Memory B cell (primary cell): ENCODE data around the gene PPTC7.
"Not testable (repeated sequence)": the region's sequence is repeated elsewhere in the genome, so short reads cannot be mapped to it uniquely, and the experiment has no call there.

ENCODE experiments used
- ATAC-seq: fragments of 150-1000 bp; cut with Tn5 transposase; 2 replicates; pipeline ENCODE4 v1.10.0; 2021; ENCODE audit warnings: low read depth, mild to moderate bottlenecking, moderate library complexity
- DNase-seq, 2 donors: peaks; one replicate each; pipeline ENCODE4 v3.0.0; 2022; ENCODE audit warnings: low spot score in 2 of 2
- H3K27ac Mint-ChIP-seq: one replicate; pipeline ENCODE4 v1.8.0; 2022; ENCODE audit warnings: mild to moderate bottlenecking, moderate library complexity, mixed read lengths
- H3K27me3 Mint-ChIP-seq: one replicate; pipeline ENCODE4 v1.8.0; 2022; ENCODE audit warnings: mixed read lengths
- H3K36me3 Mint-ChIP-seq: one replicate; pipeline ENCODE4 v1.8.0; 2022; ENCODE audit warnings: mild to moderate bottlenecking, mixed read lengths
- H3K4me1 Mint-ChIP-seq: one replicate; pipeline ENCODE4 v1.8.0; 2022; ENCODE audit warnings: mixed read lengths
- H3K4me3 Mint-ChIP-seq: one replicate; pipeline ENCODE4 v1.8.0; 2022; ENCODE audit warnings: mild to moderate bottlenecking, moderate library complexity, mixed read lengths
- H3K9me3 Mint-ChIP-seq: one replicate; pipeline ENCODE4 v1.8.0; 2022; ENCODE audit warnings: mixed read lengths

PPTC7 gene

GRCh38 chr12:110520876-110521712 lies 62.0 kb downstream of the PPTC7 start:
- H3K4me1 Mint-ChIP-seq, H3K9me3 Mint-ChIP-seq, H3K27ac Mint-ChIP-seq, H3K27me3 Mint-ChIP-seq, ATAC-seq, DNase-seq, H3K36me3 Mint-ChIP-seq, H3K4me3 Mint-ChIP-seq: not testable (repeated sequence)

DNA sequence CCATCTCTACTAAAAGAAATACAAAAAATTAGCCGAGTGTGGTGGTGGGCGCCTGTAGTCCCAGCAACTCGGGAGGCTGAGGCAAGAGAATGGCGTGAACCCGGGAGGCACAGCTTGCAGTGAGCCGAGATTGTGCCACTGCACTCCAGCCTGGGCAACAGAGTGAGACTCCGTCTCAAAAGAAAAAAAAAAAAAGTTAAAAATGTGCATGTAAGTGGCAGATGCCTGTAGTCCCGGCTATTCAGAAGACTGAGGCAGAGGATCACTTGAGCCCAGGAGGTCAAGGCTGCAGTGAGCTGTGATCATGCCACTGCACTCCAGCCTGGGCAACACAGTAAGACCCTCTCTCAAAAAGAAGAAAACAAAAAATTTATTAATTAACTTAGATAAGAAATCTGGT lies 65.1 kb downstream of the PPTC7 start:
- H3K27me3 Mint-ChIP-seq, H3K27ac Mint-ChIP-seq, H3K4me1 Mint-ChIP-seq, ATAC-seq, H3K4me3 Mint-ChIP-seq, H3K9me3 Mint-ChIP-seq, H3K36me3 Mint-ChIP-seq, DNase-seq: not testable (repeated sequence)

- DNase-seq (no peak), ATAC-seq (no peak)
- no peak overlapping the region for H3K4me3 Mint-ChIP-seq
- no peaks in the 10 kb centered on the region for H3K9me3 Mint-ChIP-seq
- H3K27ac Mint-ChIP-seq = no peak overlapping the region
- no peaks in the 10 kb centered on the region for H3K27me3 Mint-ChIP-seq
- H3K36me3 Mint-ChIP-seq = no peaks in the 10 kb centered on the region
- H3K4me1 Mint-ChIP-seq = no peaks in the 10 kb centered on the region
Observed at GRCh38 chr12:110516995-110517394, 66.1 kb downstream of the PPTC7 start.

DNA sequence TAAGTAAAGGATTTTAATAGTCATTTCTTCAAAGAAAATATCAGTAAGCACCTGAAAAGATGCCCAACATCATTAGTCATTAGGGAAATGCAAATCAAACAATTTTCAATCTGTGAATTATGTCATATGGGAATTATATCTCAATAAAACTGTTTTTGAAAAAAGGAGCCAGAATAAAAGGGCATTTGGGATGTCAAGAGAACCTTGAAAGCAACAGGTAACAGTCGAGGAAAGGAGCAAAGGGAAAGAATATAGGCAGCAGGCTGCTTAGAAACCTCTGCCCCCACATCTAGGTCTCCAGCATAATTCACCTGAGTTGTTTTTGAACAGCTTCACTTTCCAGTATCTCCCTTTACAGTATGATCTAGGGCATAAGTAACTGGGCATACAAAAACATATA lies 68.8 kb downstream of the PPTC7 start:
- no peaks in the 10 kb centered on the region for H3K27me3 Mint-ChIP-seq
- H3K36me3 Mint-ChIP-seq = no peaks in the 10 kb centered on the region
- H3K4me1 Mint-ChIP-seq = no peaks in the 10 kb centered on the region
- no peak overlapping the region for H3K4me3 Mint-ChIP-seq
- ATAC-seq (no peak), DNase-seq (no peak)
- H3K9me3 Mint-ChIP-seq = no peaks in the 10 kb centered on the region
- no peak overlapping the region for H3K27ac Mint-ChIP-seq

- H3K27ac Mint-ChIP-seq = no peak overlapping the region
- DNase-seq (no peak), ATAC-seq (no peak)
- H3K4me1 Mint-ChIP-seq = no peaks in the 10 kb centered on the region
- no peaks in the 10 kb centered on the region for H3K36me3 Mint-ChIP-seq
- no peak overlapping the region for H3K4me3 Mint-ChIP-seq
- H3K9me3 Mint-ChIP-seq = no peaks in the 10 kb centered on the region
- no peaks in the 10 kb centered on the region for H3K27me3 Mint-ChIP-seq
Observed at GRCh38 chr12:110513842-110514241, 69.3 kb downstream of the PPTC7 start.

DNA sequence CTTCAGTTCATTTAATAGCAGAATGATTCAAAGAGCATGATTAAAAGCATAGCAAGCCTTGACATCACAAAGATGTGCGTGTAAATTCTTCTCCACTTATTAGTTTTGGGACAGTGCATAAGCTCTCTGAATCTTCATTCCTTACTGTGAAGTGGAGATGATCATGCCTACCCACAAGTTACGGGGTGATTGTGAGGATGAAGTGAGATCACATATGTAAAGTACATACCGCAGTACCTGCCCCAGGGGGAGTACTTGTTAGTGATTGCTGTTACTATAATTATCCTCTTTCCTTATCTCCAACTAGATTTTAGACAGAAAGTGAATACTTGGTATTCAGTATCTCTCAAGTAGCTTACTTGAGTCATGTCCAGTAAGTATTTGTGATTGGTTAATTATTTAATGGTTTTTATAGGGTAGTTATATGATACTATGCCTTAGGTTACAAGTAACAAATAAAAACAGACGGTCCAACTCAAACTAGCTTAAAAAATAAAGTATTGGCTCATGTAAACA lies 75.0 kb downstream of the PPTC7 start:
- Mint-ChIP-seq H3K4me3 (no peak overlapping the region), H3K36me3 (no peaks in the 10 kb centered on the region), H3K27ac (no peak overlapping the region), H3K9me3 (no peaks in the 10 kb centered on the region), H3K27me3 (no peaks in the 10 kb centered on the region), H3K4me1 (no peaks in the 10 kb centered on the region)
- DNase-seq (no peak), ATAC-seq (no peak)

DNA sequence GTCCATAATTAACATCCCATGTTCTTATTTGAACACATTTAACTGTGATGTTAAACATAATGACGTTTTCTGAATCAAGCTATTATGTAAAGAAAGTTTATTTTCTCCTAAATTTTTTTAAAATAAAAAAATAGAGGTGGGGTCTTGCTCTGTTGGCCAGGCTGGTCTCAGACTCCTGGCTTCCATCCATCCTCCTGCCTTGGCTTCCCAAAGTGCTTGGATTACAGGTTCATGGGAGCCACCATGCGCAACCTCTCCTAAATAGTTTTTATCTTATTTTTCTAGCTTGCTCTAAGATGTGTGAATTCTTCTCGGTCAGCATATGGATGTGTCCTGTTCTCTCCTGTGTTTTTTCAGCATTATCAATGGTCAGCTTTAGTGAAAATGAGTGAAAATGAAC lies 77.8 kb downstream of the PPTC7 start:
- Mint-ChIP-seq H3K27me3 (no peaks in the 10 kb centered on the region), H3K4me3 (no peak overlapping the region), H3K36me3 (no peaks in the 10 kb centered on the region), H3K27ac (no peak overlapping the region), H3K9me3 (no peaks in the 10 kb centered on the region), H3K4me1 (peaks cover 6% of the 10 kb centered on the region)
- DNase-seq = no peak
- no peak for ATAC-seq

GRCh38 chr12:110503432-110503831 lies 79.7 kb downstream of the PPTC7 start:
- Mint-ChIP-seq H3K9me3 (no peaks in the 10 kb centered on the region), H3K36me3 (peaks cover 2% of the 10 kb centered on the region), H3K4me1 (peaks cover 12% of the 10 kb centered on the region), H3K4me3 (no peak overlapping the region), H3K27me3 (no peaks in the 10 kb centered on the region), H3K27ac (no peak overlapping the region)
- ATAC-seq = no peak
- DNase-seq = no peak

DNA sequence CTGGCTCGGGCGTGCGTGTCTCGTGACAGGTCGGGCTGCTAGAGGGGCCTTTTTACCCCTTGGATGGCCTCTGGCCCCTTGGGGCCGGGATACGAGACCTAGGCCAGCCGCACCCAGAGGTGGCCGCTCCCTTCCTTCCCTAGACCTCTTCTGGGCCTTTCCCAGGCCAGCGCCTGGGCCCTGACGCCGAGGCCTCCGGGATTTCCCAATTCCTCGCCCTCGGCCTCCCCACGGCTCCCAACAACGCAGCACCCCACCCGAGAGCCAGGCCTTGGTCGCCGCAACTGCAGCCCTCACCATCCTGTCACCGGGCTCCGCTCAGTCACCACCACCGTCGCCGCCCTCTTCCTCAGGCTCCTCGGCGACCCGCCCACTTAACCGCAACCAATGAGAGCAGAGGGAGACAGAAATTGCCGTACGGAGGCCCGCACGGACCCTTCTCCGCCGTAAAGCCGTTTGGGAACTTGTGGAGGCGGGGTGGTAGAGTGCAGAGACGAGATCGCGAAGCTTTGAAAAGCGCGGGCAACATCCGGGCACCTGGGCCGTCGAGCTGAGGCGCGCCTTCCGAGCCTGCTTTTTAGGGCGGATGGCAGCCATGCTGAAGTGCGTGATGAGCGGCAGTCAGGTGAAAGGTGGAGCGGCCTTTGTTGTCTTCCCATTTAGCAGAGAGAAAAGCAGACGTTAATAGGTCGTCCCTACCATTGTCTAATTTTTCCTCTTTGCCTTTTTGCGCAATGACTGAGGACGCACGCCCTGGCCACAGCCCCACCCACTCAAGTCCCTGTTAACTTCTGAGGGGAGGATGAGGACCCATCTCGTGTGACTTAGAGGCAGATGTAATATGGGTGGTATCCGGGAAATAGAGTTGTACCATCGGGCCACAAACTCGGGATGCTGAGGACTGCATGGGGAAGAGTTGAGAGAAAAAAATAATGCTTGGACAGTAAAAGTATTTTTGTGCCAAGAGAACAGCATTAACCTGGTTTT lies 81.1 kb downstream of the PPTC7 start, which contains the start of the genes RAD9B and VPS29:
RAD9B (plus strand) TSS at position 580 of the 987 bp plus-strand sequence; CDS start at position 587, 7 bp downstream.
VPS29 (minus strand) TSS at position 360 of the 987 bp plus-strand sequence; CDS start at position 300, 60 bp downstream.
- Mint-ChIP-seq H3K4me1 (peaks cover 12% of the 10 kb centered on the region), H3K4me3 (peak within 1 kb of the TSS; percentile 95), H3K27me3 (no peaks in the 10 kb centered on the region), H3K36me3 (peaks cover 2% of the 10 kb centered on the region), H3K27ac (peak within 1 kb of the TSS; percentile 91), H3K9me3 (no peaks in the 10 kb centered on the region)
- ATAC-seq (peak; percentile 90), DNase-seq (peak; percentile 93 to 98)

GRCh38 chr12:110501399-110501751 lies 81.7 kb downstream of the PPTC7 start:
- Mint-ChIP-seq H3K4me1 (peaks cover 12% of the 10 kb centered on the region), H3K4me3 (peak overlapping the region; percentile 95)

DNA sequence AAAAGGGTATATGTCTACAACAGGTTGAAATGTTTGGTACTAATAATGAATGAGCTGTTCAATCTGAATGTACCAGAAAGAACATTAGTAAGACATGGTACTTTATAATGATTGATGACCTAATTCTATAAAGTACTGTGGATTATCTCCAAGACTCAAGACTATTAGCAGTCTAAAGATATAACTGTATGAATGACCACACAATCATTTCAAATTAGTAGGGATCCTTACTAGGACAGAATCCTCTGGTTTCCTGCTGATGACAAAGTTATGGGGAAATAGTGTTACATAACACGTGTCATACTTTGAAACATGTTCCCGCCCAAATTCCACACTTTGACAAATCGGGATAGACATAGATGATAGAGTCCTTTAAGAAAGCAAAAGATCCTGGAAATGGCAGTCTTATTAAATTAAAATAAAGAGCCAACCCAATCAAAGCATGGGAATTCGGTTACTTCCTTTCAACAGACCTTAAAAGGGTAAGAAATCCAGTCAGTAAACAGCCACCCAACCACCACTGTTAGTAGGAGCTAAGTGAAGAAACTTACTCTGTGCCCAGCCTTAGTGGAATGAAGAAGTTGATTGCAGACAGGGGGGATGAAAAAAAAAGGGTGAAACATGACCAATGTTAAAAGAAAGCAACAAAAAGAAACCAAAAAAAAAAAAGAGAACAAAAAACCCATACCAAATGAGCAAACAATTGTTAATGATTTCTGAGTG lies 84.0 kb downstream of the PPTC7 start:
- peak overlapping the region; percentile 71 for H3K27ac Mint-ChIP-seq
- peaks cover 4% of the 10 kb centered on the region for H3K36me3 Mint-ChIP-seq
- no peaks in the 10 kb centered on the region for H3K9me3 Mint-ChIP-seq
- DNase-seq (no peak), ATAC-seq (no peak)
- H3K4me1 Mint-ChIP-seq = peaks cover 12% of the 10 kb centered on the region
- H3K27me3 Mint-ChIP-seq = no peaks in the 10 kb centered on the region
- peak overlapping the region; percentile 64 for H3K4me3 Mint-ChIP-seq

More at GRCh38 chr12:110501399-110501751, 81.7 kb downstream of the PPTC7 start:
- no peaks in the 10 kb centered on the region for H3K27me3 Mint-ChIP-seq
- H3K27ac Mint-ChIP-seq = peak overlapping the region; percentile 91
- peak; percentile 1 for ATAC-seq
- no peaks in the 10 kb centered on the region for H3K9me3 Mint-ChIP-seq
- DNase-seq = peak in 1 of 2 donors; percentile 4
- peaks cover 2% of the 10 kb centered on the region for H3K36me3 Mint-ChIP-seq
